K562 (cell line): ENCODE results near the gene CABP4. TPM values are rescaled to one million over a fixed set of nuclear protein-coding genes. Genes with fewer than 3 reads are reported as not detected.

ENCODE experiments used
- ARNT ChIP-seq, 2 experiments: fragments of 450-650 bp; IDR thresholded peaks; 2 replicates each; pipeline ENCODE4 v1.6.1; 2016; ENCODE audit warnings: mild to moderate bottlenecking in 1 of 2
- BCOR ChIP-seq: fragments of 450-650 bp; IDR thresholded peaks from 2 replicates; pipeline ENCODE4 v1.6.1; 2016
- CBX2 ChIP-seq: fragments of 200-600 bp; sonication (generic); IDR thresholded peaks from one replicate; pipeline ENCODE4 v1.6.1; 2012; ENCODE audit warnings: mild to moderate bottlenecking, low read length, inconsistent platforms; ENCODE audit not compliant: insufficient read depth, poor library complexity, severe bottlenecking
- CHD2 ChIP-seq: IDR thresholded peaks from 2 replicates; pipeline ENCODE4 v1.6.1; 2011; ENCODE audit warnings: low read depth, low read length
- COPS2 ChIP-seq: fragments of 450-650 bp; conservative IDR thresholded peaks from 2 replicates; pipeline ENCODE4 v1.6.1; 2016; ENCODE audit warnings: mild to moderate bottlenecking, moderate library complexity
- CREM ChIP-seq: IDR thresholded peaks from 2 replicates; pipeline ENCODE4 v1.6.1; 2014; ENCODE audit warnings: antibody characterized with exemption, low read depth
- KAT7 ChIP-seq: sonication (generic); formaldehyde crosslinking; IDR thresholded peaks from 2 replicates; pipeline ENCODE4 v1.8.0; 2022; ENCODE audit warnings: missing genetic modification reagents, mild to moderate bottlenecking, borderline replicate concordance
- KHSRP ChIP-seq: fragments of 450-650 bp; IDR thresholded peaks from 2 replicates; pipeline ENCODE4 v1.6.1; 2017
- L3MBTL2 ChIP-seq: fragments of 450-650 bp; IDR thresholded peaks from 2 replicates; pipeline ENCODE4 v1.6.1; 2016; ENCODE audit warnings: mild to moderate bottlenecking, moderate library complexity
- LEF1 ChIP-seq: fragments of 450-650 bp; IDR thresholded peaks from 2 replicates; pipeline ENCODE4 v1.6.1; 2016; ENCODE audit warnings: mild to moderate bottlenecking
- MAFF ChIP-seq: IDR thresholded peaks from 2 replicates; pipeline ENCODE4 v1.6.1; 2012; ENCODE audit warnings: low read length, improper control_type of control experiment
- RBM15 ChIP-seq: fragments of 200-400 bp; formaldehyde crosslinking; IDR thresholded peaks from 2 replicates; pipeline ENCODE4 v1.6.1; 2018; ENCODE audit warnings: mild to moderate bottlenecking, low read length, moderate library complexity; ENCODE audit not compliant: insufficient read depth
- STAG1 ChIP-seq: sonication (generic); formaldehyde crosslinking; IDR thresholded peaks from 2 replicates; pipeline ENCODE4 v1.5.0; 2020; ENCODE audit warnings: missing genetic modification reagents, borderline replicate concordance
- ZNF639 ChIP-seq, 2 experiments: fragments of 200-800 bp in 1 of 2; sonication (Bioruptor generic) in 1 of 2; sonication (generic) in 1 of 2; formaldehyde crosslinking in 1 of 2; IDR thresholded peaks in 1 of 2; conservative IDR thresholded peaks in 1 of 2; 2 replicates each; pipeline versions ENCODE4 v1.5.0 to v1.6.1; 2016 to 2020; ENCODE audit warnings: missing compliant biosample characterization in 1 of 2, missing genetic modification characterization in 1 of 2, missing genetic modification reagents in 1 of 2
- polyA plus RNA-seq, 8 experiments: library from polyadenylated mRNA; depleted of rRNA in 4 of 8; stranded (reverse) in 5 of 8; unstranded in 3 of 8; fragments of >200 nt; fragmentation: Nextera tagmentation in 2 of 8; fragmentation: Illumina TruSeq in 1 of 8; extraction: Ambion mirVana in 2 of 8; extraction: Trizol in 1 of 8; gene quantifications; 2 replicates each; pipeline versions ENCODE4 v1.2.1 to v1.2.3, GENCODE V29; 2011 to 2014; ENCODE audit warnings: inconsistent platforms in 1 of 8, missing spikeins in 1 of 8
- total RNA-seq, 7 experiments: library from RNA; depleted of rRNA in 6 of 7; stranded (reverse); fragments of >200 nt in 6 of 7; fragmentation: Illumina TruSeq in 2 of 7; extraction: Trizol in 2 of 7; gene quantifications; 2 replicates each; pipeline versions ENCODE4 v1.2.1 to v1.2.3, GENCODE V29; 2011 to 2021; ENCODE audit warnings: low replicate concordance in 1 of 7
- TF ChIP-seq, protein P1 (sequence below): IDR thresholded peaks from 2 replicates; pipeline ENCODE4 v1.6.1; 2012; ENCODE audit warnings: low read depth, low read length, improper control_type of control experiment, borderline replicate concordance
- TF ChIP-seq, protein P2 (sequence below): sonication (generic); formaldehyde crosslinking; IDR thresholded peaks from 2 replicates; pipeline ENCODE4 v1.4.0; 2020; ENCODE audit warnings: mild to moderate bottlenecking, missing genetic modification reagents
- TF ChIP-seq, protein P3 (sequence below): fragments of 250-450 bp; sonication (Bioruptor Pico); IDR thresholded peaks from 2 replicates; pipeline ENCODE4 v1.5.0; 2021; ENCODE audit warnings: mild to moderate bottlenecking, moderate library complexity
- TF ChIP-seq, protein P4 (sequence below): fragments of 250-450 bp; sonication (Bioruptor Pico); IDR thresholded peaks from 2 replicates; pipeline ENCODE4 v1.8.0; 2021; ENCODE audit warnings: mild to moderate bottlenecking, moderate library complexity

The CABP4 gene
- total and polyA plus RNA-seq, 9 of the 15 experiments (the other 6 are each of a cell fraction or from before 2014, with no cell fraction given), result 0.11 TPM; not detected in 8

DNA sequence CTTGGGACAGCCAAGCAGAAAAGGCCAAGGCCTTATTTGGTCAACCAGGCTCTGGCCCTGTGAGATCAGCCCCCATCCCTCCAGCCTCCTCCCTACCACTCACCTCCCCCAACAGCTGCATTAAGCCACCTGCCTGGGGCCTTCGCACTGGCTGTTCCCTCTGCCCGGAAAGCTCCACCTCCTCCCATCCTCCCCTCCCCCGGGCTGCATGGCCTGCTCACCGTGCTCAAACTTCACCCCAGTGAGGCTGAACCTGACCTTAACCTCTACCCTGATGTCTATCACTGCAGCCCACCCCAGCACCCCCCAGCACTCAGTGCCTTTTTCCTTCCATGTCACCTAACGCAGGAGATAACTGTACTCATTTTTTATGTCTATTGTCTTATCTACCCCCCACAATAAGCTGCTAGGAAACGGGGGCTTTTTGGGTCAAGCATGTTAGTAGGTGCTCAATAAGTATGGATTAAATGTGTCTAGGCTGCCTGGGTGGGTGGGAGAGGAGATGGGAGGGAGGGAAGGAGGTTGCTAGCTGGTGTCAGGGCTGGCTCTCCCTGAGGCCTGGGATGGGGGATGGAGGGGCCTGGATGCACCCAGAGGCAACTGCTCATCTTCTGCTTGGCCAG, 18.6 kb upstream of the CABP4 start (continued):
- TF ChIP-seq, protein P1, sequence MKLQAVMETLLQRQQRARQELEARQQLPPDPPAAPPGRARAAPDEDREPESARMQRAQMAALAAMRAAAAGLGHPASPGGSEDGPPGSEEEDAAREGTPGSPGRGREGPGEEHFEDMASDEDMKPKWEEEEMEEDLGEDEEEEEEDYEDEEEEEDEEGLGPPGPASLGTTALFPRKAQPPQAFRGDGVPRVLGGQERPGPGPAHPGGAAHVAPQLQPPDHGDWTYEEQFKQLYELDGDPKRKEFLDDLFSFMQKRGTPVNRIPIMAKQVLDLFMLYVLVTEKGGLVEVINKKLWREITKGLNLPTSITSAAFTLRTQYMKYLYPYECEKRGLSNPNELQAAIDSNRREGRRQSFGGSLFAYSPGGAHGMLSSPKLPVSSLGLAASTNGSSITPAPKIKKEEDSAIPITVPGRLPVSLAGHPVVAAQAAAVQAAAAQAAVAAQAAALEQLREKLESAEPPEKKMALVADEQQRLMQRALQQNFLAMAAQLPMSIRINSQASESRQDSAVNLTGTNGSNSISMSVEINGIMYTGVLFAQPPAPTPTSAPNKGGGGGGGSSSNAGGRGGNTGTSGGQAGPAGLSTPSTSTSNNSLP, result no peak
- peak; percentile 72; the same call in 1 of the 2 replicates for TF ChIP-seq LEF1
- no peak for TF ChIP-seq COPS2
- no peak for TF ChIP-seq CHD2
- TF ChIP-seq ZNF639 (CRISPR knock-in tag; conservative IDR thresholded peaks at IDR 0.05 in 1 of 2, IDR thresholded peaks at IDR 0.05 in 1 of 2), result no peak; a peak in 1 of 4 replicates
- TF ChIP-seq ARNT (IDR thresholded peaks at IDR 0.05), result peak; percentile 55 to 60; a peak in 2 of 4 replicates
- no peak for TF ChIP-seq KHSRP
- TF ChIP-seq, protein P2, sequence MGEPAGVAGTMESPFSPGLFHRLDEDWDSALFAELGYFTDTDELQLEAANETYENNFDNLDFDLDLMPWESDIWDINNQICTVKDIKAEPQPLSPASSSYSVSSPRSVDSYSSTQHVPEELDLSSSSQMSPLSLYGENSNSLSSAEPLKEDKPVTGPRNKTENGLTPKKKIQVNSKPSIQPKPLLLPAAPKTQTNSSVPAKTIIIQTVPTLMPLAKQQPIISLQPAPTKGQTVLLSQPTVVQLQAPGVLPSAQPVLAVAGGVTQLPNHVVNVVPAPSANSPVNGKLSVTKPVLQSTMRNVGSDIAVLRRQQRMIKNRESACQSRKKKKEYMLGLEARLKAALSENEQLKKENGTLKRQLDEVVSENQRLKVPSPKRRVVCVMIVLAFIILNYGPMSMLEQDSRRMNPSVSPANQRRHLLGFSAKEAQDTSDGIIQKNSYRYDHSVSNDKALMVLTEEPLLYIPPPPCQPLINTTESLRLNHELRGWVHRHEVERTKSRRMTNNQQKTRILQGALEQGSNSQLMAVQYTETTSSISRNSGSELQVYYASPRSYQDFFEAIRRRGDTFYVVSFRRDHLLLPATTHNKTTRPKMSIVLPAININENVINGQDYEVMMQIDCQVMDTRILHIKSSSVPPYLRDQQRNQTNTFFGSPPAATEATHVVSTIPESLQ (CRISPR knock-in tag), result 0 out of 2 replicates have a peak, but pooled peaks have one; percentile 35
- peak; percentile 44; the same call in 1 of the 2 replicates for TF ChIP-seq CREM
- TF ChIP-seq MAFF, result no peak
- TF ChIP-seq, protein P3, sequence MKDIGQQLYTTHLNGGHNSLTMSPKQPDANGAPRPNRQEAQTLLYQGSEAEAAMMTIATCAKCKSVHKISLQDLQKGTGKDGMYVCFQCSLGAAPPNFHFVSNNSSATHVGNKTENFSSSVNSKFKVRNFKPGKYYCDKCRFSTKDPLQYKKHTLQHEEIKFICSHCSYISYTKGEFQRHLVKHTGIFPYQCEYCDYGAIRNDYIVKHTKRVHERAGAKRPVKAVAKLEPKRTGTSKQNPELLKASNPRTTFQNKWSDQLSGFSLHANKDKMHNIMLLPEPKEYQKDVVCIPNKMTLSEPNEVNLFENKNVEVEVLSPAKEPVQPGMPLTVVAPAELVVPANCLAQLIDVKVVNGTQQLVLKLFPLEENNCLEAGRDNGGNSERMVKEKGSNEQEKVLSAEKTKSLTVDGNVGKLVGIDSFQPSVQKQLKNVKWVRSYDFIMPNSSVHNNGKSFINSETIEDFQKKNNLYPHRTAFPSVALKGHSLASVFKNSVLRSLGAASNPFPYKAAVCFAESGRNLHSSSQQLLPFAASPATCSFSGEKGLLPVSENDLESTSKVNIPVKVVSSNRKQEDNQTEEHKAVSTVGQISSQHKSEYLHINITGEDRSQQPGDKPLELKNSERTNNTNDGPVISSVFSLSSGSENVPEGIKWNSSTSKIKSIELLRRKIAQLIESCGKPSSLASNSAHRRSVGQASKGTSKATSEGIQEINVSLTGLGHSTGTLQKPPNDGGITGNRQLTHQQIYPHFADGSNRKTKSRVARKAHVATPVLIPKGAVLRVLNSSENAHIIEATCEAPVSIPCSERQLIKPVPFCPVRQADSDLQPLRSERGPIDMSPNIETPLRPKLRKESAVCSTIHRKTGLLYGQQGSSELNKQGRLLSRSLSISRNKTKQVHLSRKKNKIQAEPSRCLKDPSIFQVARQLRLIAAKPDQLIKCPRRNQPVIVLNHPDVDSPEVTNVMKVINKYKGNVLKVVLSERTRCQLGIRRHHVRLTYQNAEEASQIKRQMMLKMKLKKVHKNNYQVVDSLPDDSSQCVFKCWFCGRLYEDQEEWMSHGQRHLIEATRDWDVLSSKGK (CRISPR knock-in tag), result no peak
- TF ChIP-seq BCOR, result 0 out of 2 replicates have a peak, but pooled peaks have one; percentile 22
- TF ChIP-seq, protein P4, sequence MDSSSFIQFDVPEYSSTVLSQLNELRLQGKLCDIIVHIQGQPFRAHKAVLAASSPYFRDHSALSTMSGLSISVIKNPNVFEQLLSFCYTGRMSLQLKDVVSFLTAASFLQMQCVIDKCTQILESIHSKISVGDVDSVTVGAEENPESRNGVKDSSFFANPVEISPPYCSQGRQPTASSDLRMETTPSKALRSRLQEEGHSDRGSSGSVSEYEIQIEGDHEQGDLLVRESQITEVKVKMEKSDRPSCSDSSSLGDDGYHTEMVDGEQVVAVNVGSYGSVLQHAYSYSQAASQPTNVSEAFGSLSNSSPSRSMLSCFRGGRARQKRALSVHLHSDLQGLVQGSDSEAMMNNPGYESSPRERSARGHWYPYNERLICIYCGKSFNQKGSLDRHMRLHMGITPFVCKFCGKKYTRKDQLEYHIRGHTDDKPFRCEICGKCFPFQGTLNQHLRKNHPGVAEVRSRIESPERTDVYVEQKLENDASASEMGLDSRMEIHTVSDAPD (CRISPR knock-in tag), result no peak
- TF ChIP-seq STAG1 (CRISPR knock-in tag), result no peak
- TF ChIP-seq KAT7, result peak; percentile 72
- TF ChIP-seq CBX2, result no peak
- no peak for TF ChIP-seq RBM15
- TF ChIP-seq L3MBTL2, result peak; percentile 61
